Inferior parietal cortex (tissue), 1 donor: ENCODE results near the gene PPP1R9A.
A peak's percentile ranks its signal among the peaks of the same experiment; 100 is the strongest.

Experiments
- DNase-seq: peaks from one replicate; pipeline ENCODE4 v3.0.0-alpha.2; 2016; ENCODE audit errors: extremely low spot score

The PPP1R9A gene

DNA sequence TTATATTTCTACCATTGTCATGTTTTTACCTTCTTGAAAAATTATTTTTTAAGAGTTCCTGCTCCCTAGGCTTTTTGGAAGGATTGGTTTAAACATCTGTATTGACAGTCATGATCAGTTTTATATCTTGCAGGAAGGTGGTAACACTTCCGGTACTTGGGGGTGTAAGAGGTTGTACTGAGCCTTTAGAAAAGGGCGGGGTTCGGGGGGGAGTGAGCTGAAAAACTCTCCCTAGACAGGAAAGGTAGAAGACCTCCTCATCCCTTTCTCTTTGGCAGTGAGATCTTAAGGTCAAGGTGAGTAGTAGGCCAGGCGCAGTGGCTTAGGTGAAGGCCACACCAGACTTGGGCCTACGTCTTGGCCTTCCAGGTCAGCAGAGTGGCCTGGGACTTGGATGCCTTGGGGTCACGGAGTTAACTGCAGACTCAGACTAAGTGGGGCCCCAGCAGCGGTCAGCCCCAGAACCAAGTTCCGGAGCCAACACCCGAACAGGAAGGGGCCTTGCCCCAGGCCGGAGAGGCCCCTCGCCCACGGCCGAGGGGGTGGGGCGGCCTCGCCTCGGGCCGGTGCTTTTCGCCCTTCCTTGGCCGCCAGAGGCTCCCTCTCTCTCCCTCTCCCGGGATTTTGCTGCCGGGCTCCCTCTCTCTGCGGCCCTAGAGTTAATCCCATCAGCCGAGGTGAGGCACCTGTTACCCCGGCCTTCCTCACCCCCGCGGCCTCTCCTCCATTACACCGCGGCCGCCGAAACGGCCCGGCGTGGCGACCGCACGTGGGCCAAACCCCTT is at the start of gene PPP1R9A:
TSS of gene PPP1R9A (plus strand) at position 569 of the 785 bp plus-strand sequence. CDS start 2,520 bp downstream, outside the sequence.
- DNase-seq = peak; percentile 61

DNA sequence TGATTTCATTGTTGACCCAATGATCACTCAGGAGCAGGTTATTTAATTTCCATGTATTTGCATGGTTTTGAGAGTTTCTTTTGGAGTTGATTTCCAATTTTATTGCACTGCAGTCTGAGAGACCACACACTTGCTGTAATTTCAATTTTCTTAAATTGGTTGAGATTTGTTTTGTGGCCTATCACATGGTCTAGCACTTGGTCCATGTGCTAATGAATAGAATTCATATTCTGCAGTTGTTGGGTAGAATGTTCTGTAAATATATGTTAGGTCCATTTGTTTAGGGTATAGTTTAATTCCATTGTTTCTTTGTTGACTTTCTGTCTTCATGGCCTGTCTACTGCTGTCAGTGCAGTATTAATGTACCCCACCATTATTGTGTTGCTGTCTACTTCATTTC is 36.3 kb upstream of the PPP1R9A start:
- no peak for DNase-seq

DNA sequence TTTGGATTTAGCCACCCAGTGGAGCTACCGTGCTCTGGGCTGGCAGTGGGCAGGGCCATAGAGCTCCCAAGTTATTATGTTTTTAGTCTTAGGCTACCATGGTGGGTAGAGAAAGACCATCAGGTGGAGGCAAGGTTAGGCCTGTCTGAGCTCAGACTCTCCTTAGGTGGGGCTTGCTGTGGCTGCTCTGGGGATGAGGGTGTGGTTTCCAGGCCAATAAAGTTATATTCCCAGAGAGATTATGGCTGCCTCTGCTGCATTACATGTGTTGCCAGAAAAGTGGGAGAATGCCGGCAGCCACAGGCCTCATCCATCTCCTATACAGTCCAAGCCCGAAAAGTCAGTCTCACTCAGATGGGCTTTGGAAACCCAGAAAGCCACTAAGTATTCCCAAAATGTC is 34.2 kb upstream of the PPP1R9A start:
- DNase-seq = no peak

DNA sequence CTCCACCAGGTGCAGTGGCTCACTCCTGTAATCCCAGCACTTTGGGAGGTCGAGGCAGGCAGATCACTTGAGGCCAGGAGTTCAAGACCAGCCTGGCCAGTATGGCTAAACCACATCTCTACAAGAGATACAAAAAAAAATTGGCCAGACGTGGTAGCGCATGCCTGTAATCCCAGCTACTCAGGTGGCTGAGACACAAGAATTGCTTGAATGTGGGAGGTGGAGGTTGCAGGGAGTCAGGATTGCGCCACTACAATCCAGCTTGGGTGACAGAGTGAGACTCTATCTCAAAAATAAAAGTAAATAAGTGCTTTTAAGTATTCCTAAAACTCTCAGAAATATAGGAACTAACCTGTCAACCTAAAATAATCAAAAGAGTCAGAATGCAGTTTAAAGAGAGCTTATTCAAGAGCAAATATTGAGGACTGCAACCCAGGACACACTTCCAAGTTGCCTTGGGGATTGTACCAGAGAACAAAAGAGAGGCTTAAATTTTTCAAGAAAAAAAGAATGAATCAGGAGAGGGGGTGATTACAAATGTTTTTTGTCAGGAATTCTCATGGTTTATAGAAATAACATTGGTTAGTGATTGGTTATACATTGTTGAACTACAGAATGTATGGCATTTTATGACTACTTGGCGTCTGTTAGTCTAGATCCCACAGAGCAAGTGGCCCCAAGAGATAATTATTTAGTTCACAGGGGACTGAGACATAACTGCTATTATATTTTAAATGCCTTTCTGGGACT is 33.2 kb upstream of the PPP1R9A start:
- no peak for DNase-seq

DNA sequence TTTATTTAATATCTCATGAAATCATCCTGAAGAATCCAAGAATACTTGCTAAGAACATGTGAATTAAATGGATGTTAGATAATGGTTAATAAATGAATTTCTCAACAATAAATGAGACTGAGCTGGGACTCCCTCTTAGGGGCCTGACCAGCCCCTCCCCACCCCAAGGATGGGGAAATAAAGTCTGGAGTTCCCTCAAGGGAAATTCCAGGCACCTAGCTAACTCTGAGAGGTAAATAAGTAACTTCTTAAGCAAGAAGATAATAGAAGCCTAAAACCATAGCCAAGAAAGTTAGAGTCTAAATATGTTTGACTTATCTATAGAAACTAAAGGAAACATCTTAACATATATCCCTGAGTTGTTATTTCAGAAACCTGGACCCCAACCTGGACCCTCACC is 32.2 kb upstream of the PPP1R9A start:
- no peak for DNase-seq

DNA sequence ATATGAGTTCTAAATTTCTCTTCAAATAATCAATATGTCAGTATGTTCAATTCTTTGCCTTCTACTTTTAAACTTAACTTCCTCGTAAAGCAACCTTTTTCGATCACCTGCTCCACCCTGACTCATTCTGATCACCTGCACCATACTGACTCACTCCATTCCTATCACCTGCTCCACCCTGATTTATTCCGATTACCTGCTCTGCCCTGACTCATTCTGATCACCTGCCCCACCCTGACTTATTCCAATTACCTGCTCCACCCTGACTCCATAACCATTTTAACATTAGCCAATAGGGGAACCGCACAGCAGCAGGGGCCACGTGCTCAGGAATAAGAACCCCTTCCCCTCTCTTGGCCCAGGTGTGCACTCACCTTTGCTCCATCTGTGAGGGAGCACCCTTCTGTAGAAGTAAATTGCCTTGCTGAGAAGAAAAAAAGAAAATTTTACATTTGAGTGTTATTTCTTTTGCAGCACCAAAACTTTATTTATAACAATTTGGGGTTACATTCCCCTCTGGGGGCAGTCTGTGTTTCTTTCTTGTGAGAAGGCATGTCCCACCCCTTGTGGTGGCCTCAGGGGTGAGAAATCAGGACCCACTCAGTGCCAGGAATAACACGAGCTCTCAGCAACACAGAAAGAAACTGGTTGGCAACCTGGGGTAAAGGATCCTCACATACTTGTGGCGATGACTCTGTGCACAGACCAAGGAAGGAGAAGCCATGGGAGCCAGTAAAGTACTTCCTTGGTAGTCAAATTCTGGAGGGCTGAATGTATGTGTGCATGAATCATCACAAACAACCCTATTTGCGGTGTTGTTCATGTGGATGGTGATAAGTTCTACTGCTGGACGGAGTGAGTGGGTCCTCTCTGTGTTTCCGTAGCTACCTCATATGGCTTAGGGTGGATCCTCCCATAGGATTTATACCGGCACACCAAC is 29.4 kb upstream of the PPP1R9A start:
- no peak for DNase-seq

DNA sequence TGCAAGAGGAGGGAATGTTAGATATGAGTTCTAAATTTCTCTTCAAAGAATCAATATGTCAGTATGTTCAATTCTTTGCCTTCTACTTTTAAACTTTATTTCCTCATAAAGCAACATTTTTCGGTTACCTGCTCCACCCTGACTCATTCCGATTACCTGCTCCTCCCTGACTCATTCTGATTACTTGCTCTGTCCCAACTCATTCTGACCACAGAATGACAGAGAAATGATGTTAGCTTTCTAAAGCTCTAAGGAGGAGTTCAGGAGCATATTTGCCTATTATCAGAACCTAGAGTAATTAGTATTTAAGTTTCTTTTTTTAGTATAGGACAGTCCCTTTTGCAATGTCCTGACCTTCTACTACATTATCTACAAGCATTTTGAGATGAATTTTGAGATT is 24.5 kb upstream of the PPP1R9A start:
- DNase-seq = no peak

DNA sequence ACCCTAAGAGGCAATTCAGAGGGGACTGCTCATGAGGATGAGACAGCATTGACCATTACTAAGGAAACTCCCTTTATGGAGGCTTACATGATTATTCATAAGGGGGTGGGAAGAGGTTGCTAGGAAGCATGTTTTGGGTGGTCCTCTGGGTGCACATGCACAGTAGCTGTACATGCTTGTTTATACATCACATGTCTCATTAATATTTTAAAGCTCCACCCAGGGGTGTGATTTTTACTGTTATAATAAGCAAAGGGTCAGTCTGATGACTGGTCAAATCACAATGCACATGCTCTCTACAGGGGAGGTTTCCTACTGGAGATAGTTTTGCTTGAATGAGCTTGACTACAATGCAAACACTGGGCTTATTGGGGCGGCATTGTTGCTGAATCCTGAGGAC is 23.8 kb upstream of the PPP1R9A start:
- no peak for DNase-seq

DNA sequence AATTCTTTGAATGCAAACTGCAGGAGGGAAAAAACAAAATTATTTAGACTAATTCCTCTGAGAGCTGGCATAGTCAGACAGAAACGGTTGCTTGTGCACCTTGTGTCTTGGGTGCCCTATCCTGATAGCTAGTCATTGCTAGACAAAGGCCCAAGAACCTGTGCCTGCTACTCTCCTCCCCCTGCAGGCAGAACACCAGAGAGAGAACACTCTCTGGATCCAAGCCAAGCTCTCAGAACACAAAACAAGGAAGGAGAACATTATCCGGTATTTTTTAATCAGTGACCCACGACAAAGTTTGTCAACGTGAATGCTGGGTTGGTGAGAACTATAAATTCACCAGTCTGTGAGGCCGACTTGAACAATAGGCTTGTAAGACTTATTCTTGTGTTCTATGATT is 18.8 kb upstream of the PPP1R9A start:
- DNase-seq = no peak

DNA sequence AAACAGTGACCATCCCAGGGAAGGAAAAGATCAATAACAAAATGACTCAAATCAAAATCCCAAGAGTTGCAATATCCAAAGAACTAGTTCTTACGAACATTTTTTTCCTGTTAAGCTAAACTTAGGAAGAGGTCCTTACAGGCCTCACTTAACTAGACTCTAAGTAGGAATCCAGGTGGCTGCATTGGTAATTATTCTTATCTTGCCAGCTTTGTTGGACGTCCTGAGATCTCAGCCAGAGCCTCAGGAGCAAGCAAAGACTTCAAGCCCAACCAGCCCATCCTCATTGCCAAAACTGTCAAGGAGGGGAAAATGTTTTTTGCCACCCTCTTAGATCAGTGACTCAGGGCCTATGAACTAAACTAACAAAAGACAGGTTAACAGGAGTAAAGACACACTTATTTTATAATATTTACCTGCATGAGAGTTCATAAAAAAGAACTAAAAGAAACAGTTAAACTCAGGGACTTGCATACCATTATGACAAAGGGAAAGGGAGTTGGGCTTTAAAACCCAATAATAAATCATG is 18.3 kb upstream of the PPP1R9A start:
- no peak for DNase-seq

DNA sequence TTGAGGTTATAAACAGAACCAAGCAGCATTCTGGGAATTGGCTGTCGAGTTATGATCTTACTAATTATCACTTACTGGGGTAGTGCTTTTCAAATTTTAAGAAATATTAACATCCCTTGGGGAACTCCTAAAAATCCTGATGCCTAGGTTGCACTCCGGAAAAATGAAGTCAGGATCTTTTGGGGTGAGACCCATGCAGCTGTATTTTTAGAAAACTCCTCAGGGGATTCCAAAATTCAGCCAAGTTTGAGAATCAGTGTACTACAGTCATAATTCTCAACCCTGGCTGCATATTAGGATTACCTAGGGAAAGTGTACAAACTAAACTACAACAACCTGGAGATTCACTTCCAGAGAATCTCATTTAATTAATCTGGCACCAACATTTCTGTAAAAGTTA is 17.2 kb upstream of the PPP1R9A start:
- DNase-seq = no peak

DNA sequence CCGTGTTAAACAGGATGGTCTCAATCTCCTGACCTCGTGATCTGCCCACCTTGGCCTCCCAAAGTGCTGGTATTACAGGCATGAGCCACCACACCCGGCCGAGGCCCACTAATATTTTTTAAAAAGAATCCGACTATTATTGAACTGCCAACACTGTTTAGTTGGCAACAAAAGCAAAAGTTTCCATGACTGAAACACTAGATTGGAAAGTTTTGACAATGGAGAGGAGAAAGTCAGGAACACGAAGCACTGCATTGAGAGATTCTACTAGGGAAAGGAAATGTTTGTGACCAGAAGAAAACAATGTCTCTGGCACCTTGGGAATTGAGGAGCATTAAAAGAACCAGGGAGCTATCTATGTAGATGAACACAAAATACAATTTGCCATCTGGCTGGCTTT is 13.7 kb upstream of the PPP1R9A start:
- DNase-seq = no peak

DNA sequence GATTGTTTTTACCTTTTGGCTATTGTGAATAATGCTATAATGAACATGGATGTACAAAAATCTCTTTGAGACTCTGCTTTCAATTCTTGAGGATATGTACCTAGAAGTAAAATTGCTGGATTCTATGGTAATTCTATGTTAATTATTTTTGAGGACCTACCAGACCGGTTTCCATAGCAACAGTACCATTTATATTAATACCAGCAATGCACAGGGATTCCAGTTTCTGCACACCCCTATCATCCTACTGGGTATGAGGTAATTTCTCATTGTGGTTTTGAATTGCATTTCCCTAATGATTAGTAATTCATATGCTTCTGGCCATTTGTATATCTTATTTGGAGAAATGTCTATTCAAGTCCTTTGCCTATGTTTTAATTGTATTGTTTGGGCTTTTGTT is 9.9 kb upstream of the PPP1R9A start:
- no peak for DNase-seq

DNA sequence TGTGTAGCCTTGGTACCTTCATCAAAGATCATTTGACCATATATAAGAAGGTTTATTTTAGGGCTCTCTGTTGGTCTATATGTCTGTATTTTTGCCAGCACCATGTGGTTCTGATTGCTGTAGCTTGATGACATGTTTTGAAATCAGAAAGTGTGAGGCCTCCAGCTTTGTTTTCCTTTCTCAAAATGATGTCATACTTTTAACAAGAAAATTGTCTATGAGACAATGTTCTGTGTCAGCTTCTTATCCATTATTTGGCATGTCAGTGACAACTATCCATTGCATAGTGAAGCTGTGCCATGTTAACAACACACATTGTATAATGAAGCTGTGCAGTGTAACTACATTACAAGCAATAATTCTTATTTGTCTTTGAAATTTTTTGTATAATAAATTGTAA is 9.1 kb upstream of the PPP1R9A start:
- DNase-seq = no peak

DNA sequence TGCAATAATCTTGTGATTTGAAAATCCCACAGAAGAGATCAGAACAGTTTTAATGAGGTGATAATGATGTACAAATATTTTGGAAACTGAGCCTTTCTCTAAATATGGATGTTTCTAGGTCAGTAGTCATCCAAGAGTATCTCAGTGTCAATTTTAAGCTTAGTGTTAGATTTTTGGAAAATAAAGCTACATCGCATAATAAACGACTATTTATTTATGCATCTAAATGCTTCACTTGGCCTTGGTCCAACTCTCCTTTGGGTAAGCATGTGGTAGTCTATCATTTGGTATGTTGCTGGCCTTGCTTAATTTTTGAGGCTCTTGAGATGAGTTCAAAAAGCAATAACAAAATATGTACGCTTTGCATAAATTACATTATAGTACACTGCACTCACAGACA is 5.4 kb upstream of the PPP1R9A start:
- no peak for DNase-seq

DNA sequence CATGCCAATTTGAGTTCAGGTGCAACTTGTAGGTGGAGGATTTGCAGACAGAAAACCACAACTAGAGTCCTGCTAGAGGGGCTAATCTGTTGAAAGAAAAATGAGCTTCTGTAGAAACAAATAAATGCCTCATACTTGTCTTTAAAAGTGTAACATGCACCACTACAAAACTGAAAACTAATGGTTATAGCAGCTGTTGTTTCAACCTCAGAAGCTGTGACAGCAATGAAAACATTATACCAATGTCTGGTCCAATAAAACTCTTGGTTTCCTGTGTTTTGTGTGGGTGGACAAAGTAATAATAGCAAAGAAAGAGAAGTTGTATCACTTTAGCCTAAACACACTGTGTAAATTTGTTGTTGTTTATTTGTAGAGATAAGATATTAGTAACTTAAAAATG is 3.4 kb upstream of the PPP1R9A start:
- no peak for DNase-seq

DNA sequence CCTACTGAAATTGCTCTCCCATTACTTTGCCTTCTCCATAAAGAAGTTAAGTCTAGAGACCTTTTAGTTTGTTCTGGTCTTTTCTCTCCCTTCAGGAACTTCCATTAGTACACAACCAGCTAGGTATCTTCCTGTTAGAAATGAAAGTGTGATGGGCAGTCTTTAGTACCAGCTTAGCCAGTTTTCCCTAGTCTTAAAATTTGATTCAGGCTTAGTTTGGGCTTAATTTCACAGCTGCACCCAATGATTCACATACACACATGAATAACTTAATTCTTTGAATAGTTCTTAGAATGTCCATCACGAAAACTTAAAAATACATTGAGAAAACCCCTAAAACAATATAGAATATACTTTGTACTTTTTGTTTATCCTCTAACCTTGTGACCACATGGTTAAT is 2.4 kb upstream of the PPP1R9A start:
- no peak for DNase-seq

DNA sequence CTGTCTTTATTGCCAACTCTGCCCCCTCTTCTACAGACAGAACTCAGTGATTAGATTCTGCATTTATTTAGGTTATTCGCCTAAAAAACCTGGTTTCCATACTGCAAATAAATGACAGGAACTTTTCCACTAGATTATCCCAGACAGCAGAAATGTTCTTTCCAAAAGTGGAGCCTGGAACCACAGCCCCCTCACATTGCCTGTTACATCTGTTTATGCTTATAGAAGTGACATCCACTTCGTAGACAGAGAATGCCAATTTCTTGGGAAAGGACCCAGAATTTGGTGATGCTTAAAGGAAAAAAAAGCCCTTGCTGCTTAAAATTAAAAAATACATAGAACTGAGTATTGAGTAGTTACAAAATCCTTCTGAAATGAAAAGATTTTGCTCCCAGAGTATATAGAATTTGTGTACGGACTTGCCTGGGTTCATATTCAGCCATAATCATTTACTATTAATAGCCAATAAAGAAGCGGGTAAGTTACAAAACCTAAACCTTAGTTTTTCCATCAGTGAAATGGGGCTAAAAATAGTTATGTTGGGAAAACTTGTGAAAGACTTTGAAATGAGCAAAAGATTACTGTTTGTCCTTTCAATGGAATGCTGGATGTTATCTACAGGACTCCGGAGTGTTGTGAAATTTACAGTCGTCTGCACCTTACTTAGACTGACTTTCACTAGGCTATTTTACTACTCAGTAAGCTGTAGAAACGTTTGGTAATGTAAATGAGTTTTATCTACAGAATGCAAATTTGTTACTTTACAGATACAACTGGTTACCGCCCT is 1.1 kb upstream of the PPP1R9A start:
- DNase-seq = no peak

DNA sequence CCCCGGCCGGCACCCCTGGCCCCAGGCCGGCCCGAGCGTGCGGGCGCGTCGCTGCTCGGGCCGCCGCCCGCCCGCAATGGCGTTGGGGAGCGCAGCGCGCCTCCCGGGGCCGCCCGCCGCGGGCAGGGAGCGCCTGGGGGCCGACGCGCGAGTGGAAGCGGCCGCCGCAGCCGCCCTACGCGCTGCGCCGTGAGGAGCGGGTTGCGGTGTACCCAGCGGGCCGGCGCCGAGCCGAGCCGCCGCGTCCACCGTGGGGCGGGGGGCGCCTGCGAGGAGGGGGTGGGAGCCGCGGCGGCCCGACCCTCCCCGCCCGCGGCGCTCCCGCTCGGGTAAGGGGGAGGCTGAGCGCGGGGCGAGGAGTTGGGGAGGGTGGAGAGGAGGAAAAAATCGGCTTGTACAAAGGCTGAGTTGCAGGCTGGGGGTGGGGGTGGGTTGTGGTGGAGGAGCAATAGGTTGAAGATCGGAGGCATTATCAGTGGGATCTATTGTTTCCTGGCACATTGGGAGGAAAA is 473 bp downstream of the PPP1R9A start:
- no peak for DNase-seq

DNA sequence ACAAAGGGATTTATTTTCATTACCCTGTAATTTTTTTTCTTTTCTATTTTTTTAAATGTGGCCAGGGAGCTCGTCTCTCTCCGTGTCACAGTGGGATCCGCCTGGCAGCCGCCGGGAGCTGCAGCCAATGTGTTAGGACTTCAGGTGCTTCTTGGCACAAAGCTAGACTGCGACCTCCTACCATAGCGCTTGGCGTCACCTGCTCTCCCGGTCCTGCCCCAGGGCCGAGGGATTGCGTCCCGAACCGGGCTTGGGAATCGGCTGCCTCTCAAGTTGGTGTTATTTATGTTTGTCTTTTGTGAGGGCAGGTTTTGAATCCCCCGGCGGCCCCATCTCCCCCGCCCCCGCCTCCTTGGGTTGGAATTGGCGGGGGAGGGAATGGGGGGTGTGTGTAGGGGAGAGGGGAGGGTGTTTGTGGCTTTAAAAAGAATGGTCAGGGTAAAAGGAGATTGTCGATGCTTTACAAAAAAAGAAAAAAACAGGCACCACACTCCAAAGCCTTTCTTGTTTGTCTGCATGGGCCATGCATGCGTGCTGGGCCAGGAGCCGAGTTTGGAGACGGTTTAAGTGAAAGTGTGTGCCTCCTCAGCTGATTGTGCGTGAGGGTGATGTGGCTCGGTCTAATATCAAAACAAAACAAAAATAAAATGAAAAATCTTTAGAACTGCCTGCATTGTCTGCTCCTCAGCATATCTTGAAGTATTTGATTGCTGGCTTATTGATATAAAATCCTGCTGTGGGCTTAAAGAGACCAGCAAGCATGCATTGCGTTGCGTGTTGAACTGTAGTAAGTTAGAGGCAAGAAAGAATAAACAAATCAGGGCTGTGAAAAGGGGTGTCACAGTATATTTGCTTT is 1.2 kb downstream of the PPP1R9A start:
- peak; percentile 56 for DNase-seq
